ENCODE measurements around the gene ITSN1.
A peak's percentile ranks its signal among the peaks of the same experiment; 100 is the strongest.
"Not testable (repeated sequence)": the region's sequence is repeated elsewhere in the genome, so short reads cannot be mapped to it uniquely, and the experiment has no call there.

Gene ITSN1

GRCh38 chr21:33892853-33893252 is 250.6 kb downstream of the ITSN1 start:
- no peak for DNase-seq (ENCODE audit: low read depth in 2 of 2)

- DNase-seq (ENCODE audit: low read depth in 2 of 2) = no peak
Measured at GRCh38 chr21:33893917-33894316, 251.6 kb downstream of the ITSN1 start.

- DNase-seq (ENCODE audit: low read depth in 2 of 2) = peak; percentile 39 to 54
Measured at GRCh38 chr21:33894736-33895288, 252.5 kb downstream of the ITSN1 start.

- no peak for DNase-seq (ENCODE audit: low read depth in 2 of 2)
Measured at GRCh38 chr21:33895356-33895755, 253.1 kb downstream of the ITSN1 start.

GRCh38 chr21:33896691-33897090 is 254.4 kb downstream of the ITSN1 start:
- DNase-seq (ENCODE audit: low read depth in 2 of 2) = no peak

- DNase-seq (ENCODE audit: low read depth in 2 of 2) = no peak
Measured at GRCh38 chr21:33897098-33897497, 254.8 kb downstream of the ITSN1 start.

- DNase-seq (ENCODE audit: low read depth in 2 of 2) = no peak
Measured at GRCh38 chr21:33897739-33898138, 255.4 kb downstream of the ITSN1 start.

- no peak for DNase-seq (ENCODE audit: low read depth in 2 of 2)
Measured at GRCh38 chr21:33898586-33898985, 256.3 kb downstream of the ITSN1 start.

GRCh38 chr21:33899199-33899598 is 256.9 kb downstream of the ITSN1 start:
- DNase-seq (ENCODE audit: low read depth in 2 of 2) = no peak

- DNase-seq (ENCODE audit: low read depth in 2 of 2) = no peak
Measured at GRCh38 chr21:33901412-33902288, 259.3 kb downstream of the ITSN1 start.

- no peak for DNase-seq (ENCODE audit: low read depth in 2 of 2)
Measured at GRCh38 chr21:33902349-33902748, 260.0 kb downstream of the ITSN1 start.

- no peak for DNase-seq (ENCODE audit: low read depth in 2 of 2)
Measured at GRCh38 chr21:33904041-33904440, 261.7 kb downstream of the ITSN1 start.

GRCh38 chr21:33908760-33909159 is 266.5 kb downstream of the ITSN1 start:
- DNase-seq (ENCODE audit: low read depth in 2 of 2) = no peak

- DNase-seq (ENCODE audit: low read depth in 2 of 2) = no peak
Measured at GRCh38 chr21:33909756-33910155, 267.5 kb downstream of the ITSN1 start.

- no peak for DNase-seq (ENCODE audit: low read depth in 2 of 2)
Measured at GRCh38 chr21:33914188-33914587, 271.9 kb downstream of the ITSN1 start.

GRCh38 chr21:33915368-33916199 is 273.3 kb downstream of the ITSN1 start, which contains the start of gene ATP5PO:
TSS of gene ATP5PO (minus strand) at chr21:33915804. CDS start at chr21:33915763, 41 bp downstream.
- DNase-seq (ENCODE audit: low read depth in 2 of 2) = peak; percentile 94

- no peak for DNase-seq (ENCODE audit: low read depth in 2 of 2)
Measured at GRCh38 chr21:33916200-33916567, 273.9 kb downstream of the ITSN1 start.

- no peak for DNase-seq (ENCODE audit: low read depth in 2 of 2)
Measured at GRCh38 chr21:33917421-33917820, 275.1 kb downstream of the ITSN1 start.

GRCh38 chr21:33924079-33924765 is 281.9 kb downstream of the ITSN1 start:
- peak; percentile 90 to 91 for DNase-seq (ENCODE audit: low read depth in 2 of 2)

GRCh38 chr21:33924766-33925100 is 282.4 kb downstream of the ITSN1 start:
- no peak for DNase-seq (ENCODE audit: low read depth in 2 of 2)

- DNase-seq (ENCODE audit: low read depth in 2 of 2) = not testable (repeated sequence)
Measured at GRCh38 chr21:33926248-33926647, 283.9 kb downstream of the ITSN1 start.
